Measurements from ENCODE around the gene MCL1. TPM values are rescaled to one million over a fixed set of nuclear protein-coding genes. Genes with fewer than 3 reads are reported as not detected.
A peak's percentile ranks its signal among the peaks of the same experiment; 100 is the strongest.

MCL1 gene
- total RNA-seq (2016; rRNA removed; fragmentation: Illumina TruSeq; extraction: Trizol): 113 and 125 TPM in 2 replicates
- total RNA-seq (2016; cell fraction: cytosol; rRNA removed; fragmentation: Illumina TruSeq; extraction: Trizol; ENCODE audit: low read depth): 16.3 and 19.0 TPM in 2 replicates
- 108 and 127 TPM in 2 replicates for total RNA-seq (2016; cell fraction: insoluble cytoplasmic fraction; rRNA removed; fragmentation: Illumina TruSeq; extraction: Trizol)
- total RNA-seq (2016; cell fraction: membrane; rRNA removed; fragmentation: Illumina TruSeq; extraction: Trizol): 41.9 and 48.9 TPM in 2 replicates
- 150 and 151 TPM in 2 replicates for total RNA-seq (2016; cell fraction: nucleus; rRNA removed; fragmentation: Illumina TruSeq; extraction: Trizol)
- polyA plus RNA-seq (2011; rRNA removed): 69.5 and 70.6 TPM in 2 replicates
- polyA plus RNA-seq (2011; cell fraction: cytosol; rRNA removed): 40.6 and 51.3 TPM in 2 replicates
- 127 and 138 TPM in 2 replicates for polyA plus RNA-seq (2011; cell fraction: nucleus; rRNA removed)
- 59.5 and 80.1 TPM in 2 replicates for polyA plus RNA-seq (2012)
- polyA plus RNA-seq (2016; cell fraction: cytosol; fragmentation: Illumina TruSeq; extraction: Trizol; ENCODE audit: low read depth): 5.6 and 6.4 TPM in 2 replicates
- 99.4 and 100.0 TPM in 2 replicates for polyA plus RNA-seq (2016; cell fraction: insoluble cytoplasmic fraction; fragmentation: Illumina TruSeq; extraction: Trizol; ENCODE audit: low read depth)
- polyA plus RNA-seq (2016; cell fraction: membrane; fragmentation: Illumina TruSeq; extraction: Trizol; ENCODE audit: low read depth): 21.9 and 23.4 TPM in 2 replicates
- polyA plus RNA-seq (2016; cell fraction: nucleus; fragmentation: Illumina TruSeq; extraction: Trizol; ENCODE audit: insufficient read depth, low read depth): 207 and 216 TPM in 2 replicates
- polyA minus RNA-seq (2011; rRNA and poly(A)+ RNA removed; ENCODE audit: low replicate concordance): 65.4 and 90.8 TPM in 2 replicates
- 72.9 and 73.2 TPM in 2 replicates for polyA minus RNA-seq (2011; cell fraction: cytosol; rRNA and poly(A)+ RNA removed)
- 152 and 196 TPM in 2 replicates for polyA minus RNA-seq (2011; cell fraction: nucleus; rRNA and poly(A)+ RNA removed)
- percentile 100 among the genes with signal in this experiment for Bru-seq, nascent RNA
- percentile 99 among the genes with signal in this experiment for BruChase-seq, experiment 1, labeled RNA remaining after a 6-hour chase
- percentile 100 among the genes with signal in this experiment for BruChase-seq, experiment 2, labeled RNA remaining after a 2-hour chase
- long read RNA-seq, experiment 1, transcript MCL1-202 (3 exons, 3,932 nt): major isoform, 22 of 32 reads
- long read RNA-seq, experiment 1, partial matches to known transcripts: 7 of 32 reads
- long read RNA-seq, experiment 1, other reads (novel, unspliced or antisense): 0 of 32 reads
- long read RNA-seq, experiment 2, transcript MCL1-202 (3 exons, 3,932 nt): major isoform, 74 of 380 reads
- long read RNA-seq, experiment 2, partial matches to known transcripts: 1 of 380 reads
- long read RNA-seq, experiment 2, other reads (novel, unspliced or antisense): 302 of 380 reads

DNA sequence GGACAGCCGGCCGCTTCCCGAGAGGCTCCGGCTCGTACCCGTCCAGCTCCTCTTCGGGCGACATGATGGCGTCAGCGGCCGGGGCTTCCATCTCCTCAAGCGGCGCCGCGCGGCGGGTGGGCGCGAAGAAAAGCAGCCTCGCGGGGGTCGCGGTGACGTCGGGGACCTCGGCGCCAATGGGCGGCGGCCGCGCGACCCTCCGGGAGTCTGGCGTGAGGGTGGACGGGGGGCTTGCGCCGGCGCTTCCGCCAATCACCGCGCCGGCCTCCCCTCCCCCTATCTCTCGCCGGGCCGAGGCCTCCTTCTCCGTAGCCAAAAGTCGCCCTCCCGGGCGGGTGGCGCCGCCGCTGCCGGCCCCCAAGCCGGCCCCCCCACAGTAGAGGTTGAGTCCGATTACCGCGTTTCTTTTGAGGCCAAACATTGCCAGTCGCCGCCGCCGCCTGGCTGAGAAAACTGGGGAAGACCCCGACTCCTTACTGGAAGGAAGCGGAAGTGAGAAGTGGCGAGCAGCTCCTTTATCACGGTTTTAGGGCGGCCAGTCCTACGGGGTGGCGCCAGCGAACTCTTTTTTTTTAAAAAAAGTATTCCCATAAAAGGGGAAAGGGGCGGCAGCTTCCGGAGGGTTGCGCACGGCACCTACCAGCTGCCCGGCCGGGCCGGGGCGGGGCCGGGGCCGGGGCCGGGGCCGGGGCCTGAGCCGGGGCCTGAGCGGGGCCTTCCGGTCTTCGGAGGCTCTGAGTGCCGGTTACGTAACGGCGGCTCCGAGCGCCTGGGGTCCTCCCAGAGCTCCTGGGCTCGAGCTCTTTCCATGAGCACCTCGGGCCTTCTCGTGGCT is at the start of gene MCL1:
Gene MCL1, minus strand, starts transcription at position 501 of the 835 bp plus-strand sequence. Its CDS starts 80 bp downstream, at position 421.
- Histone ChIP-seq H3K36me3 (replicated peaks in 1 of 2; ENCODE audit: control insufficient read depth in 1 of 2, insufficient read depth in 2 of 2, low read length in 2 of 2) (peaks cover 0 to 37% of the 10 kb centered on the region in 2 experiments; a peak in 4 of 5 replicates), H3K27me3 (ENCODE audit: control insufficient read depth in 1 of 2, insufficient read depth in 2 of 2, low read length in 2 of 2) (no peaks in the 10 kb centered on the region; a peak in 1 of 5 replicates), H4K20me1 (ENCODE audit: insufficient read depth, low read length) (peaks cover 48% of the 10 kb centered on the region), H3K9me3 (ENCODE audit: low read length) (no peaks in the 10 kb centered on the region), H3K4me1 (ENCODE audit: insufficient read depth, low read length) (peaks cover 38% of the 10 kb centered on the region), H3K4me3 (replicated peaks in 1 of 3; ENCODE audit: insufficient read depth in 1 of 3, low read depth in 2 of 3, low read length in 3 of 3) (peak within 1 kb of the TSS; percentile 93 to 96 (median 94)), H3K27ac (ENCODE audit: extremely low read length, insufficient read depth, low read length) (peak within 1 kb of the TSS; percentile 92), H3K9ac (ENCODE audit: insufficient read depth, low read depth, low read length) (peak within 1 kb of the TSS; percentile 94), H3K79me2 (ENCODE audit: insufficient read depth, low read length) (peaks cover 58% of the 10 kb centered on the region), H2AFZ (ENCODE audit: low read length) (no peak within 1 kb of the TSS), H3K4me2 (ENCODE audit: low read depth, low read length) (peak within 1 kb of the TSS; percentile 81)
- CTCF ChIA-PET (ENCODE audit: low intra/inter-chr PET ratio, low total read pairs): interaction anchor here (1.2 kb wide), 1 partner anchor 42 kb away, joined by 5 read pairs; no protein-coding TSS in a partner anchor
- in situ Hi-C loops (cut with HindIII; ENCODE audit: extremely low pct_ligation_motif_present, low pct_unique_long_range_greater_than_20kb) (no loop called here), intact Hi-C loops (cut with micrococcal nuclease; ENCODE audit: unreplicated experiment) (loop anchor here (2.0 to 5.0 kb wide), 2 partner anchors 33 to 41 kb away; no protein-coding TSS in a partner anchor)
- 3% methylated on average over 14 of the region's 94 CpGs for WGBS (ENCODE audit: low lambda C conversion rate)
- peak; percentile 93 for DNase-seq (ENCODE audit: low spot score)
- BruUV-seq (replicated peaks): no TSS peak
- ATAC-seq: peak; percentile 88
- POLR2A ChIA-PET: interaction anchor here (0.7 to 11.9 kb wide), 32 partner anchors 10 to 434 kb away, joined by 3 to 469 read pairs (median 4); partner anchors contain the start of genes ADAMTSL4, ANXA9, CA14 and ENSA
- peak; percentile 4 for FAIRE-seq
- TF ChIP-seq HMG20B (CRISPR knock-in tag; conservative IDR thresholded peaks at IDR 0.05) (0 out of 2 replicates have a peak, but pooled peaks have one; percentile 14), ZNF234 (CRISPR knock-in tag; conservative IDR thresholded peaks at IDR 0.05) (peak; percentile 62; the same call in 1 of the 2 replicates), ZNF138 (CRISPR knock-in tag; IDR thresholded peaks at IDR 0.05; ENCODE audit: low read depth) (no peak), ARNT2 (CRISPR knock-in tag; IDR thresholded peaks at IDR 0.05; ENCODE audit: low read depth) (peak; percentile 75; the same call in 1 of the 2 replicates), SAP130 (CRISPR knock-in tag; IDR thresholded peaks at IDR 0.05; ENCODE audit: low read depth) (peak; percentile 80), ASH2L (IDR thresholded peaks at IDR 0.05; ENCODE audit: insufficient read length, low read depth, low read length) (peak; percentile 69), ZNF639 (CRISPR knock-in tag; conservative IDR thresholded peaks at IDR 0.05) (0 out of 2 replicates have a peak, but pooled peaks have one; percentile 42), CBX1 (IDR thresholded peaks at IDR 0.05; ENCODE audit: low read depth) (peak; percentile 33), ZNF740 (CRISPR knock-in tag; IDR thresholded peaks at IDR 0.05) (peak; percentile 84), SOX5 (CRISPR knock-in tag; IDR thresholded peaks at IDR 0.05; ENCODE audit: borderline replicate concordance) (peak; percentile 40; the same call in 1 of the 2 replicates)
